ENCODE data around the gene PDE10A.

DNA sequence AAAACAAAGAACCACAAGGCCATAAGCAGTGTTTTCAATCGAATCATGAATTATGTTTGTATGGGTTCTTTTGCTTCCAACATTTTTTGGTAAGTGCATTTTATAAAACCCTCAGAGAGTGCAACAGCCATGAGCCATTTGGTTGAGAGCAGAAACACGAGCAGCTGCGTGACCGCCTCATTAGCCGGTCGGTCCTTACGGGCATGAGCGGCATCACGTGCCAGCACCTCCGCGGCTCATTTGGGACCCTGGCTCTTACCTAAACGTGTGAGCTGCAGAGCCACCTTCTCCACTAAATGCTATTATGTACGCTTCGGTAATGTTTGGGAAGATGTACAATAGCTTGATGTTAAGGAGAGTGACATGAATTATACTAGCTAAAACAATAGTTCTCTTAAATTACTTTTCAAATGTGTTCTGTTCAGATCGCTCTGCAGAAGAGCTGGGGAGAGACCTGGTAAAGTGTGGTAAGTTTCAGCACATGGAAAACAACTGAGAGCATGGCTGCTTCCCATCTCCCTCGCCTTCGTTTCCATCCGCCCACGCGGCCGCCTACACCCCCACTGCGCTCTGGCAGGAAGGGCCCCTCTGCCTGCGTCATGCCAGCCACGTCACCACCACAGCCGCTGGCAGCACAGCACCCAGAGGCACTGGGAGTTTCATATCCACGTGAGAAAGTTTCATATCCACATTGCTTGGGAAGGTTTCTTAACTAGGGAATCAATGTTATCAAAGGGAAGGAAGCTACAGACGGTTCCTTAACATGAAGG is 23.7 kb upstream of the PDE10A start:
- no peak for TF ChIP-seq EZH2 (IDR thresholded peaks at IDR 0.05)
- no peak for TF ChIP-seq POLR2AphosphoS5 (IDR thresholded peaks at IDR 0.05; ENCODE audit: borderline replicate concordance, low read depth, low read length)
- no peak for TF ChIP-seq FOXP2 (optimal IDR thresholded peaks at IDR 0.05; ENCODE audit: control extremely low read depth, extremely low read length, insufficient read depth)

Measured in SK-N-MC (cell line).